Gastroesophageal sphincter (tissue), 4 donors: ENCODE measurements around the gene BRINP2. TPM values are rescaled to one million over a fixed set of nuclear protein-coding genes. Genes with fewer than 3 reads are reported as not detected.

ENCODE experiments used
- ATAC-seq: fragments of 150-250 bp; one replicate; pipeline ENCODE4 v1.9.1; 2016; ENCODE audit warnings: mild to moderate bottlenecking, moderate library complexity
- H3K27ac ChIP-seq, 4 donors: fragments of 200-600 bp; sonication (generic) in 3 of 4; 1 replicate in 3 of 4; 2 replicates in 1 of 4; pipeline ENCODE4 v1.5.1; 2016 to 2019
- H3K27me3 ChIP-seq: fragments of 200-600 bp; sonication (generic); one replicate; pipeline ENCODE4 v1.5.1; 2019
- H3K36me3 ChIP-seq, 2 donors: fragments of 200-600 bp; sonication (generic); one replicate each; pipeline ENCODE4 v1.5.1; 2019; ENCODE audit warnings: control low read depth in 1 of 2
- H3K4me1 ChIP-seq, 3 donors: fragments of 200-600 bp; sonication (generic); 1 replicate in 2 of 3; 2 replicates in 1 of 3; pipeline ENCODE4 v1.5.1; 2016 to 2019; ENCODE audit warnings: control low read depth in 2 of 3
- H3K4me3 ChIP-seq, 2 donors: fragments of 200-600 bp; sonication (generic); one replicate each; pipeline ENCODE4 v1.5.1; 2019; ENCODE audit warnings: mild to moderate bottlenecking in 1 of 2, moderate library complexity in 1 of 2
- H3K9me3 ChIP-seq, 3 donors: fragments of 200-600 bp; sonication (generic); one replicate each; pipeline ENCODE4 v1.5.1; 2017 to 2019; ENCODE audit warnings: control low read depth in 2 of 3
- EP300 ChIP-seq: sonication (generic); formaldehyde crosslinking; IDR thresholded peaks from one replicate; pipeline ENCODE4 v1.6.1; 2017; ENCODE audit warnings: antibody characterized with exemption, mild to moderate bottlenecking
- POLR2A ChIP-seq, 2 donors: fragments of 450-650 bp; IDR thresholded peaks; one replicate each; pipeline ENCODE4 v1.6.1; 2017; ENCODE audit warnings: antibody characterized with exemption in 2 of 2, mild to moderate bottlenecking in 2 of 2, moderate library complexity in 1 of 2
- POLR2AphosphoS5 ChIP-seq: sonication (generic); formaldehyde crosslinking; IDR thresholded peaks from one replicate; pipeline ENCODE4 v1.6.1; 2017; ENCODE audit warnings: antibody characterized with exemption
- WGBS, 2 donors: methylation state at CpG; one replicate each; pipeline ENCODE4 v1.1.5; 2018; ENCODE audit warnings: low coverage in 1 of 2; 5-methylcytosine and 5-hydroxymethylcytosine counted together
- total RNA-seq, 4 donors: library from RNA; depleted of rRNA; stranded (reverse); fragments of >200 nt; gene quantifications; one replicate each; pipeline ENCODE4 v1.1.0, GENCODE V29; 2016
- TF ChIP-seq, protein P1 (sequence below), 4 experiments: fragments of 200-600 bp in 2 of 4; fragments of 450-650 bp in 2 of 4; sonication (generic) in 1 of 4; IDR thresholded peaks; one replicate each; pipeline ENCODE4 v1.5.1; 2017 to 2019; ENCODE audit warnings: antibody characterized with exemption in 4 of 4, mild to moderate bottlenecking in 2 of 4, moderate library complexity in 2 of 4

The BRINP2 gene
- total RNA-seq, 4 donors from 2014 or later = 0.62 to 3.3 (median 1.2) TPM; not detected in 1

DNA sequence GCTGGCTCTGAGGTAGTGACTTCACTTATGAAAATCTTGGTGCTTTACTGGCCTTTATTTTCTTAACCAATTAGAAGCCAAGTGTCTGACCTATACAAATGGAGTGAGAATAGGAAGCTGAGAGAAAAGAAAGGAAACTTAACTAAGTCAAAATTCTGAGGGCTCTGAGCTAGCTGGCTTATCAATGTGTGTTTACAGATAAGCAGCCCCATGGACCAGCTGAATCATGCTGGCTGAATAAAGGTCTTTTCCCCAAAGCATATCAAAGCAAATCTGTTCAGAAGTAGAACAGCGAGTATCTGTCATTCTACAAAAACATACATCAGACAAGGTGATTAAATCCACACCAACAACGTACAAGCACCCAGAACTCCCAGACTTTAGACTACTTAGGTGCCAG lies 117.2 kb downstream of the BRINP2 start:
- TF ChIP-seq POLR2AphosphoS5 = no peak
- TF ChIP-seq EP300 = no peak
- TF ChIP-seq, protein P1, sequence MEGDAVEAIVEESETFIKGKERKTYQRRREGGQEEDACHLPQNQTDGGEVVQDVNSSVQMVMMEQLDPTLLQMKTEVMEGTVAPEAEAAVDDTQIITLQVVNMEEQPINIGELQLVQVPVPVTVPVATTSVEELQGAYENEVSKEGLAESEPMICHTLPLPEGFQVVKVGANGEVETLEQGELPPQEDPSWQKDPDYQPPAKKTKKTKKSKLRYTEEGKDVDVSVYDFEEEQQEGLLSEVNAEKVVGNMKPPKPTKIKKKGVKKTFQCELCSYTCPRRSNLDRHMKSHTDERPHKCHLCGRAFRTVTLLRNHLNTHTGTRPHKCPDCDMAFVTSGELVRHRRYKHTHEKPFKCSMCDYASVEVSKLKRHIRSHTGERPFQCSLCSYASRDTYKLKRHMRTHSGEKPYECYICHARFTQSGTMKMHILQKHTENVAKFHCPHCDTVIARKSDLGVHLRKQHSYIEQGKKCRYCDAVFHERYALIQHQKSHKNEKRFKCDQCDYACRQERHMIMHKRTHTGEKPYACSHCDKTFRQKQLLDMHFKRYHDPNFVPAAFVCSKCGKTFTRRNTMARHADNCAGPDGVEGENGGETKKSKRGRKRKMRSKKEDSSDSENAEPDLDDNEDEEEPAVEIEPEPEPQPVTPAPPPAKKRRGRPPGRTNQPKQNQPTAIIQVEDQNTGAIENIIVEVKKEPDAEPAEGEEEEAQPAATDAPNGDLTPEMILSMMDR (IDR thresholded peaks at IDR 0.05) = no peak
- TF ChIP-seq POLR2A (IDR thresholded peaks at IDR 0.05) = no peak
- 29 to 66% methylated on average over 2 of the region's 2 CpGs for WGBS, 2 donors
- H3K4me3 ChIP-seq = no peak overlapping the region
- H3K27ac ChIP-seq = no peak overlapping the region
- no peaks in the 10 kb centered on the region for H3K9me3 ChIP-seq
- H3K27me3 ChIP-seq = no peaks in the 10 kb centered on the region
- no peak for ATAC-seq
- no peaks in the 10 kb centered on the region for H3K36me3 ChIP-seq
- peaks cover 0 to 10% (median 0%) of the 10 kb centered on the region in 3 donors for H3K4me1 ChIP-seq

DNA sequence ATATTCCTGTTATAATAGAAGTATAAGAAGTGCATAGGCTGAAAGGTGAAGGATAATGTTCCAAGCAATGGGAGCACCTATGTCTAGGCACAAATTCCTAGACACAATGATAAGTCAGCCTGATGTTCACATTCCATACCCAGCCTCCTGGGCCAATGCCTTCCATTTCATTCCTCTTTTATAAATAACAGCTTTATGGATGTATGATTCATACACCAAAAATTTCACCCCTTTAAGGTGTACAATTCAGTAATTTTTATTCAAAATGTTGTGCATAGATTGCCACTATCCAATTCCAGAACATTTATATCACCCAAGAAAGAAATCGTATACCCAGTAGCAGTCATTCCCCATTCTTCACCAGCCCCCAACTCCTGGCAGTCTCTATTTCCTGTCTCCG lies 118.8 kb downstream of the BRINP2 start:
- ATAC-seq = no peak
- WGBS, 2 donors = 83 to 85% methylated on average over 2 of the region's 2 CpGs
- H3K36me3 ChIP-seq = no peaks in the 10 kb centered on the region
- no peak overlapping the region for H3K4me3 ChIP-seq
- H3K9me3 ChIP-seq = no peaks in the 10 kb centered on the region
- H3K4me1 ChIP-seq = peaks cover 0 to 10% (median 0%) of the 10 kb centered on the region in 3 donors
- TF ChIP-seq EP300 = no peak
- no peak for TF ChIP-seq POLR2A (IDR thresholded peaks at IDR 0.05)
- TF ChIP-seq POLR2AphosphoS5 = no peak
- TF ChIP-seq, protein P1 (IDR thresholded peaks at IDR 0.05) = no peak
- no peaks in the 10 kb centered on the region for H3K27me3 ChIP-seq
- no peak overlapping the region for H3K27ac ChIP-seq

DNA sequence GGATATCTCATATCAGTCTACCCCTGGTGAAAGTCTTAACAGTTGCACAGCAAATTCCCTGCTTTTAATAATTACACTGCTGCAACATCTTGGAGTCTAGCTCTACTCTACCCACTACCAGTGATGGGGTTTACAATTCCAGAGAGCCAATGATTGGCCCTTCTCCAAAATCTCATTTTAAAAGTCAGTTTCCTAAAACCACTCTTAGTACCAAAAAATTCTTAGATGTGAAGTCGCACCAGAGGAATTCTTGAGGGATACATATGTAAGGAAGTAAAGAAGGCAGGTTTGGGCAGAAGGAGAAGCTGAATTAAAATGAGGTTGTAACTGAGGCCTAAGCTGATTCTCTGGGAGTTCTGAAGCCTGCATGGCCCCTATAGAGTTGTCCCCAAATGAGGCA lies 129.7 kb downstream of the BRINP2 start:
- H3K27me3 ChIP-seq = no peaks in the 10 kb centered on the region
- no peak overlapping the region for H3K27ac ChIP-seq
- ATAC-seq = no peak
- H3K9me3 ChIP-seq = no peaks in the 10 kb centered on the region
- H3K4me3 ChIP-seq = no peak overlapping the region
- H3K36me3 ChIP-seq = no peaks in the 10 kb centered on the region
- H3K4me1 ChIP-seq = peaks cover 0 to 16% (median 0%) of the 10 kb centered on the region in 3 donors
- WGBS, 2 donors = 88 to 100% methylated on average over 1 of the region's 1 CpG
- TF ChIP-seq EP300 = no peak
- TF ChIP-seq POLR2A (IDR thresholded peaks at IDR 0.05) = no peak
- TF ChIP-seq, protein P1 (IDR thresholded peaks at IDR 0.05) = no peak

DNA sequence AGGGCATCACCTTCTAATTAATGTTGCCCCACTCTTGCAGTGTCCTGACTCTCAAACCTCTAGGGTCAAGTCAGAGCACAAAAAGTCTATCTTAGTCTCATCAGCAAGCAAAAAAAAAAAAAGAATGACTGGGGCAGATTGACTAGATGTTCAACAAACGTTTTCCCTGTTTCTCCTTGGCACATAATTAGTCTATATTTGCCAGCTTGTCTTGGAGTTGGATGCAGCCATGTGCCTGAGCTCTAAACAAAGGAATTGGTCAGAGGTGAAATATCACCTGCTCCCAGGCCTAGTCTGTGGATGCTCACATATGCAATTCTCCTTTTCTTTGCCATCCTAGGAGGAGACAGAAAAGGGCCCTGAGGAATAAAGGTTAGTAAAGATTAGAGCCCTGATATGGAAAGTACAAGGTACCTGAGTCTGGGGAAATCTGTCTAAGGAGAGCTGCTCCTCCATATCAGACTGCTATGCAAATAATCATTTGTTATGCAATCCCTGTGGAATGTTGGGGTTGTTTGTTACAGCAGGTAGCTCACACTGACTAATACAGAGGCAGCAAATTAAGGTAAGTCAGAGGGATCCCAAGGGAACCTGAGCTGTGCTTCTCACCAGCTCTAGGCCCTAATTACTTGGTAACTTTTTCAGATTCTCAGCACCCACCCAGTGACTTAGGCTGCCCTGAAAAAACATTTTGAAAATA lies 130.8 kb downstream of the BRINP2 start:
- Histone ChIP-seq H3K36me3 (no peaks in the 10 kb centered on the region), H3K27me3 (no peaks in the 10 kb centered on the region), H3K27ac (peak overlapping the region in 3 of 4 donors; percentile 38 to 57 (median 44)), H3K9me3 (no peaks in the 10 kb centered on the region), H3K4me1 (peaks cover 0 to 16% (median 0%) of the 10 kb centered on the region in 3 donors), H3K4me3 (no peak overlapping the region)
- ATAC-seq = no peak
- no peak for TF ChIP-seq POLR2A (IDR thresholded peaks at IDR 0.05)
- no peak for TF ChIP-seq POLR2AphosphoS5
- no peak for TF ChIP-seq EP300
- TF ChIP-seq, protein P1 (IDR thresholded peaks at IDR 0.05) = no peak
- 0 to 6% methylated on average over 1 of the region's 1 CpG for WGBS, 2 donors
